GM19351 (cell line): ENCODE measurements around the gene CBX8.

Source experiments
- ATAC-seq: cut with Tn5 transposase; IDR thresholded peaks from one replicate; pipeline ENCODE4 v1.9.1; 2021; ENCODE audit warnings: mild to moderate bottlenecking, moderate library complexity; ENCODE audit not compliant: unreplicated experiment

Gene CBX8

GRCh38 chr17:79835953-79836509, 39.2 kb upstream of the CBX8 start:
- ATAC-seq = no peak

- ATAC-seq = no peak
Observed at GRCh38 chr17:79835470-79835899, 38.6 kb upstream of the CBX8 start.

- no peak for ATAC-seq
Observed at GRCh38 chr17:79834565-79835469, 37.9 kb upstream of the CBX8 start.

- ATAC-seq = no peak
Observed at GRCh38 chr17:79833744-79834564, 37.1 kb upstream of the CBX8 start.

GRCh38 chr17:79833110-79833450, 36.2 kb upstream of the CBX8 start:
- no peak for ATAC-seq

GRCh38 chr17:79832218-79833109, 35.6 kb upstream of the CBX8 start:
- ATAC-seq = no peak

- no peak for ATAC-seq
Observed at GRCh38 chr17:79831265-79832217, 34.7 kb upstream of the CBX8 start.

GRCh38 chr17:79830763-79831264, 33.9 kb upstream of the CBX8 start:
- no peak for ATAC-seq

GRCh38 chr17:79830303-79830702, 33.4 kb upstream of the CBX8 start:
- ATAC-seq = no peak

- ATAC-seq = no peak
Observed at GRCh38 chr17:79829457-79829856, 32.6 kb upstream of the CBX8 start.

- no peak for ATAC-seq
Observed at GRCh38 chr17:79829004-79829403, 32.1 kb upstream of the CBX8 start.

GRCh38 chr17:79826841-79827578, 30.1 kb upstream of the CBX8 start:
- ATAC-seq = no peak

- ATAC-seq = no peak
Observed at GRCh38 chr17:79826204-79826680, 29.4 kb upstream of the CBX8 start.

GRCh38 chr17:79825580-79825921, 28.7 kb upstream of the CBX8 start:
- ATAC-seq = no peak

- no peak for ATAC-seq
Observed at GRCh38 chr17:79824893-79825579, 28.2 kb upstream of the CBX8 start.

- no peak for ATAC-seq
Observed at GRCh38 chr17:79824234-79824633, 27.4 kb upstream of the CBX8 start.

- no peak for ATAC-seq
Observed at GRCh38 chr17:79822583-79823124, 25.8 kb upstream of the CBX8 start.
